ENCODE data around the gene MGAT4A. TPM values are rescaled to one million over a fixed set of nuclear protein-coding genes. Genes with fewer than 3 reads are reported as not detected.
"Not testable (repeated sequence)": the region's sequence is repeated elsewhere in the genome, so short reads cannot be mapped to it uniquely, and the experiment has no call there.

Gene MGAT4A
- total RNA-seq, 1 donor from 2014 or later: 38.3 TPM

DNA sequence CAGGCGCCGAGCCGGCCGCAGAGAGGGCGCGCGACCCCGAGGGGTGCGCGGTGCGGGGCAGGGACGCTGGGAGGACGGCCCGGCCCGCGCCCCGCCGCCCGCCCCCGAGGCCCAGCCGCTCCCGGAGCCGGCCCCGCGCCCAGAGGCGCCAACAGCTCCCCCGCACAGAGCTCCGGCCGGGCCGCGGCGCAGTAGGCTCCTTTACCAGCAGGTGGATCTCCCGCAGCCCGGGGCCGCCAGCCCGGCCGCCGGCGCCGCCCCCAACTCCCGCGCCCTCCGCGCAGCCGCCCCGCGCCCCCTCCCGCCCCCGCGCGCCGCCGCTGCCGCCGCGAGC is 258 bp downstream of the MGAT4A start:
- FAIRE-seq (no peak), DNase-seq (ENCODE audit: low spot score in 2 of 2) (no peak)

DNA sequence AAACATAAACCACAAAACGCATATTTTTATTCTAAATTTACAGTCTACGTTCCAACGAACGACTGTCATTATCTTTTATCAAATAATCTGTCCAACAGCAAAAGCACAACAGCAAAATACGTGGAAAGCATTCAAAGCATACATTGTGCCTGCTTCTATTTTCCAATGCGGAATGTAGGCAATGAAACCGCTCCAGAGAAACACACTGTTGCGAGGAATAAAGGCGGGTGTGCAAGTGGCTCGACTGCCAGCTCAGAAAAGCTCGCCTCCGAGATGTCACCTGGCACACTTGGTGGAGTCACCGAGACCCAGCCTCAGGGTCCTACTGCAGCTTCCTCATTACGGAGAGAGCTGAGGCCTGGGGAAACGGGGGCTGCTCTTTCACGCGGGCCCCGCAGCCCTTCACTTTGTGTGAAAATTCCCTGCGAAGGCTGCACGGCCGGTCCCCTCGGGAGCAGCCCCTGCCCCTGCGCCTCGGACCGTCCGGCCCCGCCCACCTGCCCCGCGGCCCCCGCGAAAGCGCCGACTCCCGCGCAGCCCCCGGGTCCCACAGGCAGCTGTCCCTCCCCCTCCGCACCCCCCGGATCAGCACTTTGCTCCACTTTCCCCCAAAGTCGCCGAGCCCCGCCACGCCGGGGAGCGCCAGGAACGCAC is 752 bp downstream of the MGAT4A start:
- no peak for FAIRE-seq
- peak; percentile 43 to 46 for DNase-seq (ENCODE audit: low spot score in 2 of 2)

DNA sequence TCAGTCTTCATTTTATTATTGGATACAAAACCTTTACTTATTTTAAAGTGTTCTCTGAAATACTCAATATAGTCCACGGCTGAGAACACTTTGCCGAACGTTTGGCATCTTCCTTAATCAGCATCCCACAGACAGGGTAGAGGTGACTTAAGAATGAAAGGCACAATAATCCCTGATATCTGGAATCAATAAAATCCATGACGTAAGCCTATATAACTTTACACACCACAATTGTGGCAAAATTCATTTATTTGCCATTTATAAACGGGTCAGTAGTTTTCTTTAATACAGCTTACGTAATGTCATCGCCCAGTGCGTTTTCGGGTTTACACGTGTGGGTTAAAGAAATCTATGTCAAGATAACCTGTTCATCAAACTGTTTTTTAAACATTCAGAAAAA is 1.3 kb downstream of the MGAT4A start:
- FAIRE-seq: no peak
- no peak for DNase-seq (ENCODE audit: low spot score in 2 of 2)

DNA sequence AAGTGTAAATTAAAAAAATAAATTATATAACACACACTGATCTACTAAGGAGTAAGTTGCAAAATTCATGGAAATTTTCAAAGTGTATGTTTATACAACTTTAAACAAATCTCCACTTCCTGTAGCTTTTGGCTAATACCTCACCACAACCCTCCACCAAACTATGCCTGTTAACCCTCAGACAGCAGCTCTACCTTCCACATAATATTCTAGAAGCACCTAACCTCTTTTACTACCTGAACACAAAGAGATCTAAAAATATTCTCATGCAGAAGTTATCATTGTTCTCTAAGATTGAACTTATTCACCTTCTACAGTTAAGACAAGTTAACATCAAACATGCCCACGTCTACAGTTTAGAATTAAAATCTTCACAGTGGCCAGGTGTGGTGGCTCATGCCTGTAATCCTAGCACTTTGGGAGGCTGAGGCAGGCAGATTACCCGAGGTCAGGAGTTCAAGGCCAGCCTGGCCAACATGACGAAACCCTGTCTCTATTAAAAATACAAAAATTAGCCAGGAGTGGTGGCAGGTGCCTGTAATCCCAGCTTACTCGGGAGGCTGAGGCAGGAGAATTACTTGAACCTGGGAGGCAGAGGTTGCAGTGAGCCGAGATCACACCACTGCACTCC is 2.7 kb downstream of the MGAT4A start:
- not testable (repeated sequence) for DNase-seq (ENCODE audit: low spot score in 2 of 2); FAIRE-seq

DNA sequence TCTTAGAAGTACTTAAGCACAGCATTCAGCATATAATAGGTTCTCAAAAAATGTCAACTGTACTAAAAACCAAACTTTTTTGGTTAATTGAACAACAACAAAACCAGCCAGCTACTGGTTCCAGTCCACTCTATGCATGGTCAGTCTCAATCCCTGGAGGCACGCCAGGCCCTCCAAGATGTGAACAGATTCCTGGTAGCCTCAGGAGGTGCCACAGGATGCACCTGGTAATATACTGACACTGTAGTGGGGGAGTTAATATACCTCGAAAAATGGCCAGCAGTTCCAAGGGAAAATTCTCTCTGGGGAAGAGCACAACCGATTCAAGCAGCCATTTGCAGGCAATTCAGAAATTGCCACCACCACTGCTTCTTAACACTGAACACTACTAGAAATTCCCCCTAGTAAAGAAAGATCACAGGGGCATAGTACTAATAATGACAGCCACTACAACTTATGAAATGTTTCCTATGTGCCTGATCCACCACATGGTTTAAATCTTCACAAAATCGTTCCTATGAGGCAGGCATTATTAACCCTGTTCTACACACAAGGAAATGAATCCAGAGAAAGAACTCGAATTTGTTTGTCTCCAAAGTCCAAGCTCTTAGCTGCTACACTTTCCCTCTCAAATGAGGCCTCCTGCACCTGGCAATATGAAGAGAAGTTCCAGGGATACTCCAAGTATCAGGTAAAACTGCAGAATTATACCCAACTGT is 3.4 kb downstream of the MGAT4A start:
- no peak for DNase-seq (ENCODE audit: low spot score in 2 of 2)
- no peak for FAIRE-seq

DNA sequence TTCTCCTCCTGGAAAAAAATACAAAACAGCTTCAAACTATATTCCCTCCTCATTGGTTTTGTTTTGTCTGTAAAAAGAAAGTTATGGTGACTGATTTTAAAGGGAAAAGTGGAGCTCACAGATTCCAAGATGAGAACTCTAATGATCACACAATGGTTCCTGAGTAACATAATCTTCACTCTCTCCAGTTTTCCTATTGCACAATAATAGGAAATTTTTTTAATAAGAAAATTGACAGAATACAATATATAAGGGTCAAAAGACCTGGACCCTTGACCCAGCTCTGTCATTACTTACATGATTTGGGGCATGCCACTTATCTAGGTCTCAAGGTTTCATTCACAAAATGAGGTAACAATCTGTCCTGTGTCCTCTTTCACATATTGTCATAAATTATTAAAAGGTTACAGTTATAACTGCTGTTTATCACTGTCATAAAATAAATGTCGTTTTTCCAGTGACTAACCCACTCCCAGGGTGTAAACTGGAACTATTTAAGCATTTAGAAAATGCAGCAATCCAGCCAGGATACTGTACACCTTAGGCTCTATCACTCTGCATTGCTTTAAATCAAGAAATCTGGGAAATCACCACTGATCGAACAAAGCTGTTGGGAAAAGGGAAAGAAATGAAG is 4.1 kb downstream of the MGAT4A start:
- no peak for FAIRE-seq
- DNase-seq (ENCODE audit: low spot score in 2 of 2): no peak

DNA sequence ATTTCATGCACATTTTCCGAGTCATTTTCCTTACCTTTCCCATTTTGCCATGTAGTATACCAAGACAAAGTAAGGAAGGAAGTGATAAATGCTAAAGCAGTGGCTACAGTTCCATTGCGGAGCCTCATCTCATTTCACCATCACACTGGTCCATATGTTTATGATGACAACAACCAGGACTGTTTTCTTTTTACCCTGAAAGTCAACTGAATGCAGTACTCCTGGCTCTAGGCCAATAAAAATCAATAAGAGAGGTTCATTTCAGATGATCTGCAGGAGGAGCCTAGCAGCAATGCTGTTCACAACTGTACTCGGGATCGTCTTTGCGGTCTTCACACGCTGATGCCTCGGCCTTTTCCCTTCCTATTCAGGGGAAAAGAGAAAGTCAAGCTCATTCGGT is 4.7 kb downstream of the MGAT4A start:
- DNase-seq (ENCODE audit: low spot score in 2 of 2): no peak
- FAIRE-seq: no peak

DNA sequence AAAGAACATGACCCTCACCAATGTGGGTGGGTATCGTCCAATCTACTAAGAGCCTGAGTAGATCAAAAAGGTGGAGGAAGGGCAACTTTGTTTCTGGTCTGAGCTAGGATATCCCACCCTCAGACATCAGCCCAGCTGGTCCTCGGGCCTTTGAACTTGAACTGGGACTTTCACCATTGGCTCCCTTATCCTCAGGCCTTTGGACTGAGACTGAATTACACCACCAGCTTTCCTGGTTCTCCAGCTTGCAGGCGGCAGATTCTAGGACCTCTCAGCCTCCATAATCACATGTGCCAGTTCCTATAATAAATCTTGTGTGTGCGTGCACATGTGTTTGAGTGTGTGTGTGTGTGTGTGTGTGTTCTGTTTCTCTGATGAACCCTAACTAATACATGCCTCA is 10.6 kb downstream of the MGAT4A start:
- FAIRE-seq (no peak), DNase-seq (ENCODE audit: low spot score in 2 of 2) (no peak)

DNA sequence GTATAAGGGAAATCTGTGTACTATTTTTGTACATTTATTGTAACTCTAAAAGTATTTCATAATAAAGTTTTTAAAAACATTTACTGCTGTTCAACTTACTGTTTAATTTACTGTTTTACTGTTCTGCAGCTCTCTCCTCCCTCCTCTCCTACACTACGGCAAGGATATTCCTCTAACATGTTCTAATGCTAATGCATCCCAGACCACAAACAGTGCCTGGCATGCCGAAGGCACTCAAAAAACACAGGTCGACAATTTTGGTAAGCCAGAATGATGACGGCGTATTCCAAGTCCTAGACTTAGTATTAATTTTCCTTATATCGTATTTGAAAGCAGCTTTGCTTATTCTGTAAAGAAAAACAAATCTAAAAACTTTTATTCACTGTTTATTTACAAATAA is 13.3 kb downstream of the MGAT4A start:
- no peak for DNase-seq (ENCODE audit: low spot score in 2 of 2)

DNA sequence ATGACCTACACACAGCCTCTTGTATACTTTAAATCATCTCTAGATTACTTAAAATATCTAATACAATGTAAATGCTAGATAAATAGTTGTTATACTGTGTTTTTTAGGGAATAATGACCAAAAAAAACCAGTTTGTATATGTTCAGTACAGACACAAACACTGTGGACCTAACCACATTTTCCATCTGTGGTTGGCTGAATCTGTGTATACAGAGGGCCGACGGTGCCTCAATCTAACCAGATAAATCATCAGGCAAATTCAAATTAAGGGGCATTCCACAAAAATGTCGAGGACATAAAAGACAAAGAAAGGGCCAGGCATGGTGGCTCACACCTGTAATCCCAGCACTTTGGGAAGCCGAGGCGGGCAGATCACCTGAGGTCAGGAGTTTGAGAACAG is 14.1 kb downstream of the MGAT4A start:
- FAIRE-seq: no peak
- DNase-seq (ENCODE audit: low spot score in 2 of 2): no peak

More for the DNA sequence above, 13.3 kb downstream of the MGAT4A start:
- no peak for FAIRE-seq

DNA sequence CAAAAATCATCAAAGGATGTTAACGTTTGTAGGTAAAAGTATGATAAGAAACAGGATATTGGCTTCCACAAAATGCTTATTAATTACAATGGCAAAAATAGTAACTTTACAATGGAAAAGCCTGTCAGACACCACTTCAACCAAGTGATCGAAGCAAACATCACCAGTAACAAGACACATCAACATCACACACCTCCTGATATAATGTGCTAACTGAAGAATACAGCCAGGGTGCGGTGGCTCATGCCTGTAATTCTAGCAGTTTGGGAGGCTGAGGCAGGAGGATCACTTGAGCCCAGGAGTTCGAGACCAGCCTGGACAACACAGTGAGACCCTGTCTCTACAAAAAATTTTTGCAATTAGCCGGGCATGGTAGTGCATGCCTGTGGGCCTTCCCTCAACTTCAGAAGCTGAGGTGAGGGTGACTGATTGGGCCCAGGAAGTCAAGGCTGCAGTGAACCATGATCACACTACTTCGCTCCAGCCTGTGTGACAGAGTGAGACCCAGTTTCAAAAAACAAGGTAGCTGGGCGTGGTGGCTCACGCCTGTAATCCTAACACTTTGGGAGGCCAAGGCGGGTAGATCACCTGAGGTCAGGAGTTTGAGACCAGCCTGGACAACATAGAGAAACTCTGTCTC is 15.0 kb downstream of the MGAT4A start:
- FAIRE-seq: no peak
- DNase-seq (ENCODE audit: low spot score in 2 of 2): no peak

DNA sequence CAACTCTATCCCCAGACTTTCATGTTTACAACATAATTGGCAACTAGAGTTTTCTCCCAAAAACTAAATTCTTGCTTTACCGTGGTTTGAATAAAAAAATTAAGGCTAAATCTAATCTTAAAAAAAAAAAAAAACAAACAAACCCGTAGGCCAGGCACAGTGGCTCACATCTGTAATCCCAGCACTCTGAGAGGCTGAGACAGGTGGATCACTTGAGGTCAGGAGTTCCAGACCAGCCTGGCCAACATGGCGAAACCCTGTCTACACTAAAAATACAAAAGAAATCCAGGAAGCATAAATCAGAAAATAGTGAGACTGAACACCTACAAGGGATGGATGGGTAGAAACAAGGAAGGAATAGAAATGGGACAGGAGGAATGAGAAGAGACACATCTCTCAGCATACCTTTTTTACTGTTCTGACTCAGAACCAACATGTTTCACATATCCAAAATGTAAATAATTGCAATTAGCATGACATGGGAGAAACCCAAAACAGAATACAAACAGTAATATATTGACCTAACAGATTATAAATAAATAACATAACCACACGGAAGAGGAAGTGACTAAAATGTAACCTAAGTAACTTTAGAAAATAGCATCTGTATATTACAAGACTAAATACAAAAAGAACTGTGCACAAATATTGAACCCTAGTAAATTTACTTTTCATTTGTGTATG is 17.5 kb downstream of the MGAT4A start:
- DNase-seq (ENCODE audit: low spot score in 2 of 2): no peak

DNA sequence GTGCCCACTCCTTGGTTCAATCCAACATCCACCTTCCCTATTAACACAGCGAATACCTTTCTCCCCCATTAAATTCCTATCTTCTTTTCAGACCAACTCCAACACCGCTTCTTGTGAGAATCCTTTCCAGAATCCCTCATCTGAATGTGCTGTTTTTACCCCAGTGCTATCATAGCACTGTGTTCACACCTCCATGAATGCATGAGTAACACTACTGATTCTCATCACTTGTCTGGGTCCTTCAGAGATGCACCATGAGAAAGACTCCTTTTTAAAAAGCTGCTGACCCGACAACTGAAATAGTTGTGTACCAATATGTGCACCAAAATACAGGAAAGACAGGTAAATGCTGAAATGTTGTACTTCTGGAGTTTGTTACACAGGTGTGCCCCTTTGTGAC is 18.8 kb downstream of the MGAT4A start:
- DNase-seq (ENCODE audit: low spot score in 2 of 2) (no peak), FAIRE-seq (no peak)

More for the DNA sequence above, 17.5 kb downstream of the MGAT4A start:
- no peak for FAIRE-seq

DNA sequence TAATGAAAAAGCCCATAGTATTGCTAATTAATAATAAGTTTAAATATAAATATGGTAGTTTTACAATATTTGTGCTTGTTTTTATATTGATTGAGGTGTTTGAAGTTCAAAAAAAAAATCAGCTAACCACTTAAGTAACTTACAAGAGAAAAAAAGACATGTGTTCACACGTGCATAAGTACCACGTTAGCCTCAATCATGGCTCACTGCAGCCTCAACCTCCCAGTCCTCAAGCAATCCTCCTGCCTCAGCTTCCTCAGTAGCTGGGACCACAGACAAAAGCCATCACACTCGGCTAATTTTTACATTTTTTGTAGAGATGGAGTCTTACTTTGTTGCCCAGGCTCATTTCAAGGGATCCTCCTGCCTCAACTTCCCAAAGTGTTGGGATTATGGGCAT is 19.4 kb downstream of the MGAT4A start:
- FAIRE-seq (no peak), DNase-seq (ENCODE audit: low spot score in 2 of 2) (no peak)

DNA sequence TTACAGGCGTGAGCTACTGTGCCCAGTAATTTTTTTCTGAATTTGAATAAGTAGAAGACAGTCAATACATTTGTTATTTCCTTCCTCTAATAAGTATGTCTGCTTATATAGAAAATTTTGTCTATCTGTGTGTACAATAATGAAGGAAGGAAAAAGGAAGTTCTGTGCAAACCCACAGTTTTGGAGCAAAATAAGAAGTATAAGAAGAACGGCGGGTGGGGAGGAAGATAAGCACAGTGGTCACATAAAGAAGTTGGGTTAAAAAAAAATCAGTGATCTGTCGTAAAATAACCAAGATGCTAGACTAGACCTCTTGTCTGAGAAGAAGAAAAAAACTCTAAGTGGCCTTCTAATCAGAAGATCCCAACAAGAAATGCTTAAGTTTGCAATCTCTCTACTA is 20.2 kb downstream of the MGAT4A start:
- FAIRE-seq (no peak), DNase-seq (ENCODE audit: low spot score in 2 of 2) (no peak)

DNA sequence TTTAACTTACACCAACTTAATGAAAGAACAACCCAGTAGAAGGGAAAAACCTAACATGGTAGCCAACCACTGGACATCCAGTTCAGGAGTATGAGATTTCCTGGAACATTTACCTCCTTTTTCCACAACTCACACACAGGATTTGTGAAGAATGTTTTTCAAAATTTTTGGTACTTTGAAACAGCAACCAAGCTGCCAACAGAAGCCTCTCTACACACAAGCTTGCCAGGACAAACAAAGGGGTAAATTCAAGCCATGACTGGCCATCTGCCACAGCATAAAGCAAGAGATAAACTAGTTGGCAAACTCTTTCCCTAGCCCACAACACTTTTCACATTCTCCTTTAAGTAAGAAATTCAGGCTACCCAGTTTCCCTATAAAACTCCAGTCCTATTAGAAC is 21.4 kb downstream of the MGAT4A start:
- DNase-seq (ENCODE audit: low spot score in 2 of 2) (no peak), FAIRE-seq (no peak)

DNA sequence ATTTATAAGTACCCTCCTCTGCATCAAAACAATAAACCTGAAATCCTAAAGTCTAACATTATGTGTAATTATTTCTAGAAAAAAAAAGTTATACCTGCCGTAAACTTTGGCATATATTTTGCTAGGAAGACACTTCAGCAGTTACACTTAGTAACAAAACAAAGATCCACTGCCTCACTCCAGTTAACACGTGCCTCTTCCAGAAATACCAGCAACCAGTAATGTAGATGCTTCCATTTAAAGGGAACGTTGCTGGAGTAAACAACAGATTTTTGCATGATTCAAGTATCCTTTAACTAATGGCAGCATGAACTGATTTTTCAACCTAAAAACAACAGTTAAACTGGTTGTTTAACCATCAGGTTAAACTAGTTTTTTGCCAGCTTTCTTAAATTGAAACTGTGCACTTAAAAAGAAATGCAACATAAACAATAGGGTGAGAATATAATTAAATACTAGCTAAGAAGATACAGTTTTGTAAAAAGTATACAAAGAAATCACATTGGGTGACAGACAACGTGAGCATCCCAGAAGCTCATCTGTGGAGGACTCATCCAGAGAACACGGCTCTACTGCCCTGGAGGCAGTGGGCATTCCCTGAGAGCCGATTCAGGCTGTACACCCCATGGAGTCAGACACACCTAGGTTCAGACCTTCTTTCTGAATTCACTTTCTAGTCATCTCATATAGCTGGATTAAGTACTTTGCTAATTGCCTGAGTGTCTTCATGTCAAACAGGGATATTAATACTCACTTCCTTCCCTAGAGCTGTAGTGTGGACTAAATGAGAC is 22.3 kb downstream of the MGAT4A start:
- FAIRE-seq: no peak

DNA sequence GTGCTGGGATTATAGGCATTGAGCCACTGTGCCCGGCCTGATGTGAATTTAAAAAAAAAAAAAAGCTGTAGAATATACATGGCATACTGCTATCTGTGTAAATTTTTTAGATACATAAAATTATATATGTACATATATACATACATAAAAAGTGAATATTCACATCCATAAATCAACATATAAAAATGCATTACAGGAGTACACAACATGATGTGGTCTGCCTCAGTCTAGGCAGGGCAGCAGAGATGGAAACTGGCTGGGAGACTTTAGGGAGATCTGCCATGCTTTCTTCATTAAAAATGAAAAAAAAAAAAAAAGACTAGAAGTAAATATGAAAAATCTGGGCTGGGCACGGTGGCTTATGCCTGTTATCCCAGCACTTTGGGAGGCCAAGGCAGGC is 24.3 kb downstream of the MGAT4A start:
- no peak for FAIRE-seq
- no peak for DNase-seq (ENCODE audit: low spot score in 2 of 2)

More for the DNA sequence above, 22.3 kb downstream of the MGAT4A start:
- no peak for DNase-seq (ENCODE audit: low spot score in 2 of 2)

DNA sequence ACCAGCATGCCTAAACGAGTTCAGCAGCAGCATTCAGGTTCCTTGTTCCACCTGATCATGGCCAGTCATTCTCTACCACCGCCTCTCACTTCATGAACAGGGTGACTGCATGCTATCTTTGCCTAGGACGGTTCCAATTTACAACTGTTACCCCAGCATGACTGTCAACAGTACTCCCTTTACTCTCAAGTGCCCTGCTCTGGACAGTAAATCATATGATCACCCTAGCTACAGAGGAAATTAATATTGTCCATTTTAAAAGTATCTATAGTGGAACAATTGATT is 25.7 kb downstream of the MGAT4A start:
- FAIRE-seq (no peak), DNase-seq (ENCODE audit: low spot score in 2 of 2) (no peak)
